ENCODE data around the gene AASDHPPT.

DNA sequence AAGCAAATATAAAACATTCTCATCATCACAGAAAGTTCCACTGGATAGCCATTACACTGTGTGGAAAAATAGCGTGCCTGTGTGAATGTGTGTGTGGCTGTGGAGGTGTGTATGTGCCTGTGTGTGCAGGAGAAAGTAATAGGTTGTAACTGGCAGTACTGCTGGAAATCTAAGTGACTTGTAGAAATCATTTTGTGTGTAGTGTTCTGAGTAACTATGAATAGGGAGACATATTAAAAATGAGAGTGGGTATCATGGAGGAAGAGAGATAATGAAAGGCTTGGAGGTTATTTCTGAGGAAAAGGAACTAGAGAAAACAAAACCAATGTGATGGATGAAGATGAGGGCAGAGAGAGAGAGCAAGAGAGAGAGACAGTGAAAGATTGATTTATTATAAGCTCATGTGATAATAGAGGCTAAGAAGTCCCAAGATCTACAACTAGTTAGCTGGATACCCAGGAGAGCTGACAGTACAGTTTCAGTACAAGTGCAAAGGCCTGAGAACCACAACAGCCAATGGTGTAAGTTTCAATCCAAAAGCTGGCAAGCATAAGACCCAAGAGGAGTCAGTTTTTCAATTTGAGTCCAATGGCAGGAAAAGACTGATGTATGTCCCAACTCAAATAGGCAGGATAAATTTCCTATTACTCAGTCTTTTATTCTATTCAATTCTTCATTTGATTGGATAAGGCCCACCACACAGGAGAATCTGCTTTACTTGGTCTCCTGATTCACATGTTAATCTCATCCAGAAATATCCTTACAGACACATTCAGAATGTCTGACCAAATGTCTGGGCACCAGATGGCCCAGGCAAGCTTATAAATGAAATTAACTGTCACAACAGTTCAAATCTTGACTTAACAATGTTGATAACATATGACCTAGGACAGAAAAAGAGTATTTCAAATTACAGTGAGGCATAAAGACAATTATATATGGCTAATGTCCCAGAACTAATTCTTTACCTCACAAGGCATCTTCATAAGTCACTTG, 15.2 kb upstream of the AASDHPPT start:
- TF ChIP-seq, protein P1, sequence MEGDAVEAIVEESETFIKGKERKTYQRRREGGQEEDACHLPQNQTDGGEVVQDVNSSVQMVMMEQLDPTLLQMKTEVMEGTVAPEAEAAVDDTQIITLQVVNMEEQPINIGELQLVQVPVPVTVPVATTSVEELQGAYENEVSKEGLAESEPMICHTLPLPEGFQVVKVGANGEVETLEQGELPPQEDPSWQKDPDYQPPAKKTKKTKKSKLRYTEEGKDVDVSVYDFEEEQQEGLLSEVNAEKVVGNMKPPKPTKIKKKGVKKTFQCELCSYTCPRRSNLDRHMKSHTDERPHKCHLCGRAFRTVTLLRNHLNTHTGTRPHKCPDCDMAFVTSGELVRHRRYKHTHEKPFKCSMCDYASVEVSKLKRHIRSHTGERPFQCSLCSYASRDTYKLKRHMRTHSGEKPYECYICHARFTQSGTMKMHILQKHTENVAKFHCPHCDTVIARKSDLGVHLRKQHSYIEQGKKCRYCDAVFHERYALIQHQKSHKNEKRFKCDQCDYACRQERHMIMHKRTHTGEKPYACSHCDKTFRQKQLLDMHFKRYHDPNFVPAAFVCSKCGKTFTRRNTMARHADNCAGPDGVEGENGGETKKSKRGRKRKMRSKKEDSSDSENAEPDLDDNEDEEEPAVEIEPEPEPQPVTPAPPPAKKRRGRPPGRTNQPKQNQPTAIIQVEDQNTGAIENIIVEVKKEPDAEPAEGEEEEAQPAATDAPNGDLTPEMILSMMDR (IDR thresholded peaks at IDR 0.05): no peak
- no peak for TF ChIP-seq POLR2A (IDR thresholded peaks at IDR 0.05)

All from adrenal gland (tissue), 5 donors.